Stimulated activated naive B cell treated with anti-CD40 and anti-IgM and Interleukin-4, amounts not matched to agents 10 μg/mL and 1 μg/mL and 100 μg/mL, for 72 hours (primary cell): ENCODE data around the gene SDC4.
A peak's percentile ranks its signal among the peaks of the same experiment; 100 is the strongest.

Experiments
- ATAC-seq, 2 donors: fragments of 150-1000 bp; cut with Tn5 transposase; replicated peaks; 2 replicates each; pipeline ENCODE4 v1.10.0; 2021; ENCODE audit warnings: moderate library complexity in 1 of 2
- DNase-seq: peaks from one replicate; pipeline ENCODE4 v3.0.0; 2021
- H3K27ac Mint-ChIP-seq: one replicate; pipeline ENCODE4 v1.8.0; 2022; ENCODE audit warnings: mild to moderate bottlenecking, mixed read lengths
- H3K27me3 Mint-ChIP-seq, 2 donors: one replicate each; pipeline ENCODE4 v1.8.0; 2022; ENCODE audit warnings: mixed read lengths in 2 of 2
- H3K36me3 Mint-ChIP-seq, 2 donors: one replicate each; pipeline ENCODE4 v1.8.0; 2022; ENCODE audit warnings: mixed read lengths in 2 of 2, mild to moderate bottlenecking in 1 of 2
- H3K4me1 Mint-ChIP-seq, 2 donors: one replicate each; pipeline ENCODE4 v1.8.0; 2022; ENCODE audit warnings: mixed read lengths in 2 of 2, mild to moderate bottlenecking in 1 of 2
- H3K4me3 Mint-ChIP-seq, 2 donors: one replicate each; pipeline ENCODE4 v1.8.0; 2022; ENCODE audit warnings: mild to moderate bottlenecking in 2 of 2, mixed read lengths in 2 of 2, moderate library complexity in 1 of 2
- H3K9me3 Mint-ChIP-seq, 2 donors: one replicate each; pipeline ENCODE4 v1.8.0; 2022; ENCODE audit warnings: mixed read lengths in 2 of 2, mild to moderate bottlenecking in 1 of 2

SDC4 gene

DNA sequence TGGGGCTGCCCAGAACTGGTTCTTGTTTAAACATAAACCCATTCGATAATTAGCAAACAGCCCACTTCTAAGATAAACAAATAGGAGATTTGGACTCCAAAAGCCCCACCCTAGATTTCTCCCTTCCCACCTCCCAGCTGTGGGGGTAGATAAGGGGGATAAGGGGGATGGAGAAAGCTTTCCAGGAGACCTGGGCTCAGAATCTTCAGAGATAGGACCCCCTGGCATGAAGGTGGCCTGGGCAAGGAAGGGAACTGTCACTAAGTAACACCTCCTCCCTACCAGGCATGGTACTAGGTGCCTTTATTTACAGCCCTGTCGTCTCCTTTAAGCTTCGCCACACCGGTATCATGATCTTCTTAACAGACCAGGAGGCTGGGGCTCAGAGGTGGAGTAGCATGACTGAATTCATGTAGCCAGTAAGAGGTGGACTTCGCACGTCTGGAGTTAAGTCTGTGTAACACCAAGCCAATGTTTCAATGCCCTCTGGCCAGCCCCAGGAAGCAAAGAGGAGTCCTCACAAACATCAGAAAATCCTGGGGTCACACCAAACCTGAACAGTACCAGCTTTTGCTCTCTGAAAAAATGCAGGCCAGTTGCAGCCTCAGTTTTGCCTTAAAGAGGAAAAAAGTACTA lies 4.6 kb downstream of the SDC4 start:
- no peak for DNase-seq
- Mint-ChIP-seq H3K4me1 (peaks cover 31 to 38% of the 10 kb centered on the region in 2 donors), H3K27me3 (peaks cover 43 to 66% of the 10 kb centered on the region in 2 donors), H3K27ac (no peak overlapping the region), H3K4me3 (no peak overlapping the region), H3K9me3 (no peaks in the 10 kb centered on the region), H3K36me3 (no peaks in the 10 kb centered on the region)
- no peak for ATAC-seq

DNA sequence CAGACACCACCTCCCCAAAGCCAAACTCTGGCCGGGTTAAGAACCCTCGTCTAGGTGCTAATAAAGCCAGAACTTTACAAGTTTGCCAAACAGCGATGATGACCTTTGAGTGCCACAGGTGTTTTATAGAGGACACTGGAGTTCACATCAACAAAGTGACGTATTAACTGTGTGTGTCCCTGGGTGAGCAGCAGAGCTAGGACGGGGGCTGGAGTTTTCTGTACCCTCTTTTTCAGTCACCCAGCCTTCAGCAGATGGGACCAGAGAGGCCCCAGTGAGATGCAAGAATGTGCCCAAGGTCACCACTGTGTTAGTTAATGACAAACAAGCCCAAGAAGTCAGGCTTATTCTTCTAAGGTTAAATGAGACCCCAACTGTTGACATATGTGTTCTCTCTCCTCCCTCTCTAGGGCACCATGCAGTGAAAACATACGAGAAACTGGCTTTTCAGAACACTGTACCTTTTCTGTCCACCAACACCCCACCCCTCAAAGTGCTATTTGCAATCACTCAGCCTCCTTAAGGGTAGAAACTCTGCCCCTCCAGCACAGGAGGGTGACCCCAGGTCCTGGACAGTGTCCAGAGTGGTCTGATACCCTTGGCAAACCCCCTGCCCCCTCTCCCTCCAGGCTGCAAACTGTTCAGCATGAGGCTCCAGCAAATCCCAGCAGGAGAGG lies 5.2 kb downstream of the SDC4 start:
- Mint-ChIP-seq H3K9me3 (no peaks in the 10 kb centered on the region), H3K4me1 (peaks cover 28 to 31% of the 10 kb centered on the region in 2 donors), H3K27me3 (peaks cover 41 to 59% of the 10 kb centered on the region in 2 donors), H3K36me3 (no peaks in the 10 kb centered on the region), H3K27ac (peak overlapping the region; percentile 14), H3K4me3 (no peak overlapping the region)
- no peak for DNase-seq
- ATAC-seq: no peak

DNA sequence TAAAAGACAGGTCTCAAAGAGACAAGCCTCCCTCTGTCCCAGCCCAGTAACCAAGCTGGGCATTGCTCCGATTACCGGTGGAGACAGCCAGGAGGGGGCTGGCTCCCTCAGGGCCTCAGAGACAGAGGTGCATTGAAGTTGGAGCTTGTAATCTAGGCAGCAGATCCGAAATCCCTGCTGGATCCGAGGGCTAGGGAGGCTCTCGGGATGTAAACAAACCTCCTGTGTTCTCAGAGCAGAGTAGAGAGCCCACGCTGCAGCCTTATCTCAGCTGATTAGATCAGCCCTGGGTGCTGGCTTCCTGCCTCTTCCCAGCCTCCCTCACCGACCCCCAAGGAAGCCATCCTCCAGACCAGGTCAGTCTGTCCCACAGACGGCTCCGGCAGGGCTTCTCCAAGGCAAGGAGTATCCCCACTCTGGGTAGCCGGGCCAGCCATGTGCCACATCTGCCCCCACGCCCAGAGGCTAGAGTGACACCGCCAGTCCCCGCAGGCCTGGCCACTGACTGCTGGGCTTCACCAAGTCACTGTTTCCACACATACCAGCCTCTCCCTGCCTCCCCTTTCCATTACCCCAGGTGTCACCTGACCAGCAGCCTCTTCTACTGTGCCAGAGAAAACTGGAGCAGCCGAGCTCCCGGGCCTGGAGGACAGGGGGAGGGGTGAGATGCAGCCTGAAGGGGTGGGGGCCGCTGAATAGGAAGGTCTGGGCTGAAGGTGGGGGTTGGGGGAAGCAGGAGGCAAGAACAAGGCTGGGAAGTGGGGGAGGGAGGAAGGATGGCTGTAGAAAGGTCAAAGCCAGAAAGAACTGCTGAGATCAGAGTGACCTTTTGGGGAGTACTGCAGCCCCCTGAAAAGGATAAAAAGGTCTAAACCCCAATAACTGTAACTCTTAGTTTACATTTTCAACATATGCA lies 6.0 kb downstream of the SDC4 start:
- peaks cover 38 to 55% of the 10 kb centered on the region in 2 donors for H3K27me3 Mint-ChIP-seq
- no peaks in the 10 kb centered on the region for H3K36me3 Mint-ChIP-seq
- no peak overlapping the region for H3K4me3 Mint-ChIP-seq
- H3K9me3 Mint-ChIP-seq: no peaks in the 10 kb centered on the region
- DNase-seq (no peak), ATAC-seq (no peak)
- H3K4me1 Mint-ChIP-seq: peaks cover 24% of the 10 kb centered on the region in 2 donors
- no peak overlapping the region for H3K27ac Mint-ChIP-seq

DNA sequence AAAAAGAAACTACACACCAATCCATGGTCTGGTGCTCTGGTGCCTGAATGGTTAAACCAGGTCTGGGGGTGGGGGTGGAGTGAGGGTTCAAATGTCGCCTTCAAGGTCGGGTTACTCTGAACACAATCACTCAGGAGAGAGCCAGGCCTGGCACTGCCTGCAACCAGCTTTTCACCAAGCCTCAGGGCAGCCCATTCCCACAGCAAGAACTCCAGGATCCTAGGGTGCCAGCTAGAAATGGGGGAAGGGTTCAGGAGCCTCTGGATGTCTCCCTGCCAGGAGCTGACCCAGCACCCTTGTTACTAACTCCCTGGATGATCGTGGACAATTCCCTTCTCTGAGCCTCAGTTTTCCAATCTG lies 6.7 kb downstream of the SDC4 start:
- Mint-ChIP-seq H3K4me1 (peaks cover 17% of the 10 kb centered on the region in 2 donors), H3K27ac (no peak overlapping the region), H3K36me3 (no peaks in the 10 kb centered on the region), H3K9me3 (no peaks in the 10 kb centered on the region), H3K27me3 (peaks cover 37 to 55% of the 10 kb centered on the region in 2 donors), H3K4me3 (no peak overlapping the region)
- DNase-seq: no peak
- ATAC-seq: no peak

DNA sequence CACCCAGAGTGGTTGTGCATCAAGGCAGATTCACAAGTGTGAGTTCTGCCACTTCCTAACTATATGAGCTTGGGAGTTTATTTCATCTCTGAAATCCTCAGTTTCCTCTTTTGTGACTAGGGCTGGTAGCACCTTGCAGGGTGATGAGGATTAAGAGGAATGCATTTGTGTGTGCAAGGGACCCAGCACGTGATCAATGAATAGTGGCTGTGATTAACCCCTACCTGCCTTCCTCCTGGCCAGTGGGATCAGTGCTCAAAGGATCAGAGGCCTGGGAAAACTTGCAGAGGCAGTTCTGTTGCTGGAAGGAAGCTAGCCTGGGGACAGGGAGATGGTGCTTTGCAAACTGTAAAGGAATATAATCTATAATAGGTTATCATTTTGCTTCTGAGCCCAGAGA lies 7.3 kb downstream of the SDC4 start:
- no peaks in the 10 kb centered on the region for H3K9me3 Mint-ChIP-seq
- H3K36me3 Mint-ChIP-seq: no peaks in the 10 kb centered on the region
- H3K4me1 Mint-ChIP-seq: peaks cover 11% of the 10 kb centered on the region in 2 donors
- no peak overlapping the region for H3K27ac Mint-ChIP-seq
- ATAC-seq: no peak
- DNase-seq: no peak
- no peak overlapping the region for H3K4me3 Mint-ChIP-seq
- peaks cover 35 to 50% of the 10 kb centered on the region in 2 donors for H3K27me3 Mint-ChIP-seq

DNA sequence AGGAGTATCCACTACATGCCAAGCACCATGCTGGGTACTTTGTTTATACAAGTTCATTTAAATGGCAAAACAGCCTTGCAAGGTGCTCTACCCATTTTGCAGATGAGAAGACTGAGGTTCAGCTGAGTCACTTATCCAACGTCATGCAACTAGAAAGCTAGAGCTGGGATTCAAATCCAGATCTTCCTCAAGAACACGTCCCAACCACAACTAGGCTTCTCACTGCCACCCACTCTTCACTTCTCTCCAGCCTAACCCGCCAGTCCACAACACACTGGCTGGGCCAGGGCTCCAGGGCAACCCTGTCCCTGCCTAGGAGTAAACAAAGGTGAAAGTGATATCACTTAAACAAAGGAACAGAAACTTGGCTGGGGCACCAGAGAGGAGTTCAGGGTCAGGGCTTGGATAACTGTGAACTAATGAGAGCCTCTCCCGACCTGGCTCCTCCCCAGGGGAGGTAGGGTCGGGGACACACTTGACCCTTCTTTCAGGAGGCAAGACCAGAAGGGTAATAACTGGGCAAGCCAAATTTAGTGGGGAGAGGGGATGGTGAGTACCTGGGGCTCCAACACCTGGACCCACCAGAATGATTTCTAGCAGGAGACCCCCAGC lies 7.9 kb downstream of the SDC4 start:
- peaks cover 33 to 45% of the 10 kb centered on the region in 2 donors for H3K27me3 Mint-ChIP-seq
- H3K9me3 Mint-ChIP-seq: no peaks in the 10 kb centered on the region
- peaks cover 5 to 6% of the 10 kb centered on the region in 2 donors for H3K4me1 Mint-ChIP-seq
- no peak overlapping the region for H3K27ac Mint-ChIP-seq
- no peak for DNase-seq
- H3K36me3 Mint-ChIP-seq: peaks cover 0 to 3% of the 10 kb centered on the region in 2 donors
- H3K4me3 Mint-ChIP-seq: no peak overlapping the region
- ATAC-seq: peak in 1 of 2 donors; percentile 38

DNA sequence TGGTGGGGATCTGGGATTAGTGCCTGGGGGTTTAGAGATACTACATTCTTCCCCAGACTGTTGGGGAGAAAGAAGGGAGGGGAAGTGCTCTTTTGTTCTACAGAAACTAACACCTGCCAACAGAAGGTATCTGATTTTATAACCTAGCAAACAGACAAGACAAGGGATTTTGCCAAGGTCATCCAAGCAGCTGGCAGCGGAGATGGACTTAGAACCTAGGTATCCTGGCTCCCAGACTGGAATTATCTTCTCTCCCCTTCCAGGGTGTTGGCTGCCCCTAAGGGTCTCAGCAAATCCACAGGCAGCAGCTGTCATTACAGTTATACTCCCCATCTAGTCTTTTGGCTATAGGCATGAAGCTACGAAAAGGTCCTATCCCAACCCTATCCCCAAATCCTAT lies 8.4 kb downstream of the SDC4 start:
- H3K4me3 Mint-ChIP-seq: no peak overlapping the region
- H3K27ac Mint-ChIP-seq: peak overlapping the region; percentile 14
- peaks cover 0 to 3% of the 10 kb centered on the region in 2 donors for H3K36me3 Mint-ChIP-seq

DNA sequence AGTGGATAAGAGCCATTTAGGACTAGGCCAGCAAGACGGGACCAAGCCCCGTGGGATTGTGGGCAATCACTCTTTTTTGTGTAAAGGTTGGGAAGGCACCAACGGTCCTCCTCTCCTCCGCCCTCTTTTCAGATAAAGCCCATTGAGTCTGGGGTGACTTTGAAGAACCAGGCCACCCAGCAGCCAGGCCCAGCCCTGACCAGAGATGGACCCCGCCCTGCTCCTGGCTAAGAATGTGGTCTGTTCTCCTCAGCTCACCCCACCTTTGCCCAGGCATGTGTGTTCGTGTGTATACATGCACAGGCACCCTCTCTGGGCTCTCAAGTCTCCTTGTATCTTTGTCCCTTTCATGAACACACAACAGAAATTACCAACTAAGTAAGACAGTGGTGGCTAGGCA lies 9.1 kb downstream of the SDC4 start:
- H3K4me1 Mint-ChIP-seq: peaks cover 3 to 5% of the 10 kb centered on the region in 2 donors

More for the DNA sequence above, 8.4 kb downstream of the SDC4 start:
- ATAC-seq: no peak
- no peaks in the 10 kb centered on the region for H3K9me3 Mint-ChIP-seq
- H3K4me1 Mint-ChIP-seq: peaks cover 3 to 5% of the 10 kb centered on the region in 2 donors
- H3K27me3 Mint-ChIP-seq: peaks cover 27 to 40% of the 10 kb centered on the region in 2 donors
- DNase-seq: no peak

DNA sequence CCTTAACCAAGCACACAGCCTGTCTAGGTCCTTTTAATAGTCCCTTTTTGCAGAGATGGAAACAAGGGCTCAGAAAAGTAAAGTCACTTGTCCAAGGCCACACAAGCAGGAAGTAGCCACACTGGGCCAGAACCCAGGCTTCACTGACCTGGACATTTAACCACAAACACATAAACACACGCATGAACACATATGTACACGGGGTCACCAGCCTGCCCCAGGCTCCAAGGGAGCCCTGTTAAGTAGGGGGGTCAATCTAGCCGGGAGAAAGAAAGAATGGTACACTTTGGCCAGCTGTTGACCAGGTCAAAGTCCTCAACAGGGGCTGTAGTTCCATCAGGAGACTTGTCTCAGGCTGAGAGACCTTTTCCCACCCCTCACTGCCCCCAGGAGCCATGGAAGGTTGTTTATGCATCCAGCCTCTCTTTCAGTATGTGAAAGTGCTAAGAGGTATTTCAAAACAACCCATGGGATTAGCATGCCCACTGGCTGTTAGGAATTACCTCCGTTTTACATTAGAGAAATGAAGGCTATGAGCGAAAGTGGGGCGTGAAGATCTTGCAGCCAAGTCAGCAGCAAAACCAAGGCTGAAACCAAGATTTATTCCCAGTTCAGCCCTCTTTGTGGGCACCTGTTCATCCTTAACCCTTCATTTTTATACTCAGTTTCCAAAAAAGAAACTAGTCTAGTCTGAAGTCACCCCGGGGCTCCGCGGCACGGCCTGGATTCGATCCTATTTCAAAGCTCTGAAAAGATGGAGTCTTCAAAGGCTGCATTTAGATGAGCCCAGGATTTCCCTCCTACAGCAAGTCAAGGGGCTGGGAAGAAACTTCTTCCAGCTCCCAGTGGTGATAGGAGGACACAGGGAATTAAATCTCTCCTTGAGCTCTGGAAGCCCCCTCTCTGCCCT lies 9.8 kb downstream of the SDC4 start:
- no peak overlapping the region for H3K27ac Mint-ChIP-seq
- peaks cover 0 to 3% of the 10 kb centered on the region in 2 donors for H3K36me3 Mint-ChIP-seq
- H3K4me1 Mint-ChIP-seq: peaks cover 3 to 5% of the 10 kb centered on the region in 2 donors
- H3K27me3 Mint-ChIP-seq: peaks cover 27 to 39% of the 10 kb centered on the region in 2 donors
- no peak overlapping the region for H3K4me3 Mint-ChIP-seq
- H3K9me3 Mint-ChIP-seq: no peaks in the 10 kb centered on the region
- DNase-seq: no peak
- ATAC-seq: no peak

More for the DNA sequence above, 9.1 kb downstream of the SDC4 start:
- Mint-ChIP-seq H3K27ac (no peak overlapping the region), H3K4me3 (no peak overlapping the region), H3K36me3 (peaks cover 0 to 3% of the 10 kb centered on the region in 2 donors), H3K27me3 (peaks cover 27 to 39% of the 10 kb centered on the region in 2 donors), H3K9me3 (no peaks in the 10 kb centered on the region)
- no peak for ATAC-seq
- no peak for DNase-seq

DNA sequence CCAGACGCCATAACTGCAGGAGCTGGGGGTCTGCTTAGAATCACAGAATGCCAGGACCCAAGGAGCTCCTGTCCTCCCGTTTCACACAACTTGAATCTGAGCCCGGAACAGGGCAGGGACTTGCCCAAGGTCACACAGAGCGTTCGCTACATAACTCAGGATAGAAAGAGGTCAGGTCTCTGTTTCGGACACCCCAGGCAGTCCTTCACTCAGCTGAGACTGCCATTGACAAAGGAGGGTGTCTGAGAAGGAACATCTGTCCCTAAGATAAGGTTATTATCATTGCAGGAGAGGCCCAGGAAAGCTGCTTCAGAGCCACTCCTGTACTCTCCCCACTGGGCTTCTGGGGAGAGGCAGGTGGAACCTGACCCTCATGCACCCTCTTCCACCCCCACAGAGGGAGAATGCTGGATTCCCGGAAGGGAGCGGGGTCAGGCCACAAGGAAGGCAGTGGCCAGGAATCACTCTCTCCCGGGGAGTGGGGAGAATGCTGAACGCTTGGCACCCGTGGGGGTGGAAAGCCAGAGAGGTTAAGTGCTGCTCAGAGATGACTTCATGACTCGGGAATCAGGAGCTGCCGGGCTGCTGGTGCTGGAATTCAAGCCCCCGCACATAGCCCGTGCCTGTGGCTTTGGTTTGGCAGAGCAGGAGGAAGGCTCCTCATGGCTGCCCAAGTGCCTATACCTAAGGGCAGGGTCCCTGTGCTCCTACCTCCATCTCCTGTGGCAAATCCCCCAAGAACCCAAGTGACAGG lies 10.7 kb downstream of the SDC4 start:
- Mint-ChIP-seq H3K36me3 (peaks cover 0 to 3% of the 10 kb centered on the region in 2 donors), H3K27me3 (peaks cover 27 to 32% of the 10 kb centered on the region in 2 donors), H3K27ac (no peak overlapping the region), H3K4me1 (peaks cover 3 to 5% of the 10 kb centered on the region in 2 donors), H3K9me3 (no peaks in the 10 kb centered on the region), H3K4me3 (no peak overlapping the region)
- DNase-seq (no peak), ATAC-seq (no peak)

DNA sequence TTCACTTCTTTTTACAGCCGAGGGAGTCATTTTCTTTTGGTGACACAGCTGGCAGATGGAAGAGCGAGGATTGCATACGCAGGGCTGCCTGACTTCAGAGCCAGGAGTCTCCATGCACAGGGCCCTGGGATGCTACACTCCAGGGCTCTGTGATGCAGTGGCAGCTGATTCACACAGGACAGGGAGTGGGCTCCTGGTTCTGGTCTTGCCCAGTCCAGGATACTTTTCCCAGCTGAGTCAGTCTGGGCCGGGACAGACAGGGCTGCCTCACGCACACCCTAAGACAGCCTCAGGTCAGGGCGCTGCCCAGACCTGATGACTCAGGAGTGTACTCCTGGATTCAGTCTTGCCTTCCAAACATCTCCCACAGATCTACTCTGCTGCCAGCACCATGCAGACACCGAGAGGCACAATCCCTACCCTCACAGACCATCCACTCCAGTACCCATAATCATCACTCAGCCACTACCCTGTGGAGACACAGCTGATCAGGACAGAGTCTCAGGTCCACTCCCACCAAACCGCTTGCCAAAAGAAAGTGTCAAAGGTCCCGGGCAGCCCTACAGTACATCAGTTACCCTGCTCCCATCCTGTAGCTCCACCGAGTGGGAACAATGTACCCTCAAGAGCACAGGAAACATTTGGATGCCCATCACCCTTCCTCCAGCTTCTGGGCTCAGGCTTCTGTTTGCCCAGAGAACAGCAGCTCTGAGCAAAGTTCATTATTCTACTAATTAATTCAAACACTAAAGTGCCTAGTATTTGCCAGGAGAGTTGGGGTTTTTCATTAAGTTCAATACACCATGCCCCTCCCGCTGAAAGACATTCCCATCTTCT lies 11.5 kb downstream of the SDC4 start:
- DNase-seq (no peak), ATAC-seq (no peak)
- peaks cover 0 to 3% of the 10 kb centered on the region in 2 donors for H3K36me3 Mint-ChIP-seq
- H3K9me3 Mint-ChIP-seq: no peaks in the 10 kb centered on the region
- H3K4me3 Mint-ChIP-seq: no peak overlapping the region
- H3K27ac Mint-ChIP-seq: no peak overlapping the region
- H3K27me3 Mint-ChIP-seq: peaks cover 26 to 32% of the 10 kb centered on the region in 2 donors
- peaks cover 1 to 5% of the 10 kb centered on the region in 2 donors for H3K4me1 Mint-ChIP-seq

DNA sequence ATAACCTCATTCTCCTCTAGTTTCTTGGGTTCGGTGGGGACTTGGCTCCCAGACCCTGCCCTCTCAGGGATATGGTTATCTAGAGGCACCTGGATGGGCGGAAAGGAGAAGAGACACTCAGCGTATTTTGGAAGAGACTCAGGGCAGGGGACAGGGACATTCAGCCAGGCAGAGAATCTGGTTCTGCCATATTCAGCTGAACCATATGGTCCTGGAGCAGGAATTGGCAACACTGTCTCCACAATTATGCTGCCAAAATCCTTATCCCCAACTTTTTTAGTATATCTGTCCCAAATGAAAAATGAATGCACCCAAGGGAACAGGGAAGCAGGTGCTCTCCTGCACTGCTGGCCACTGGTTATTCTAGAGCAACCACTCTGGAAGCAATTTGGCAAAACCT lies 17.7 kb downstream of the SDC4 start:
- H3K9me3 Mint-ChIP-seq: no peaks in the 10 kb centered on the region
- ATAC-seq (no peak), DNase-seq (no peak)
- H3K27ac Mint-ChIP-seq: no peak overlapping the region
- H3K4me1 Mint-ChIP-seq: peaks cover 3 to 7% of the 10 kb centered on the region in 2 donors
- no peaks in the 10 kb centered on the region for H3K27me3 Mint-ChIP-seq
- H3K4me3 Mint-ChIP-seq: no peak overlapping the region
- H3K36me3 Mint-ChIP-seq: no peaks in the 10 kb centered on the region
